ENCODE measurements around the gene SLIT1. TPM values are rescaled to one million over a fixed set of nuclear protein-coding genes. Genes with fewer than 3 reads are reported as not detected.

The SLIT1 gene
- total RNA-seq, 4 donors from 2014 or later: 0.35 to 0.49 TPM; not detected in 2

GRCh38 chr10:97031459-97031858 lies 154.3 kb downstream of the SLIT1 start:
- Histone ChIP-seq H3K36me3 (no peaks in the 10 kb centered on the region), H3K27me3 (no peaks in the 10 kb centered on the region), H3K4me3 (no peak overlapping the region), H3K9me3 (no peaks in the 10 kb centered on the region), H3K4me1 (no peaks in the 10 kb centered on the region), H3K27ac (no peak overlapping the region)
- DNase-seq: no peak
- no peak for TF ChIP-seq POLR2A (IDR thresholded peaks at IDR 0.05)
- TF ChIP-seq, protein P1, sequence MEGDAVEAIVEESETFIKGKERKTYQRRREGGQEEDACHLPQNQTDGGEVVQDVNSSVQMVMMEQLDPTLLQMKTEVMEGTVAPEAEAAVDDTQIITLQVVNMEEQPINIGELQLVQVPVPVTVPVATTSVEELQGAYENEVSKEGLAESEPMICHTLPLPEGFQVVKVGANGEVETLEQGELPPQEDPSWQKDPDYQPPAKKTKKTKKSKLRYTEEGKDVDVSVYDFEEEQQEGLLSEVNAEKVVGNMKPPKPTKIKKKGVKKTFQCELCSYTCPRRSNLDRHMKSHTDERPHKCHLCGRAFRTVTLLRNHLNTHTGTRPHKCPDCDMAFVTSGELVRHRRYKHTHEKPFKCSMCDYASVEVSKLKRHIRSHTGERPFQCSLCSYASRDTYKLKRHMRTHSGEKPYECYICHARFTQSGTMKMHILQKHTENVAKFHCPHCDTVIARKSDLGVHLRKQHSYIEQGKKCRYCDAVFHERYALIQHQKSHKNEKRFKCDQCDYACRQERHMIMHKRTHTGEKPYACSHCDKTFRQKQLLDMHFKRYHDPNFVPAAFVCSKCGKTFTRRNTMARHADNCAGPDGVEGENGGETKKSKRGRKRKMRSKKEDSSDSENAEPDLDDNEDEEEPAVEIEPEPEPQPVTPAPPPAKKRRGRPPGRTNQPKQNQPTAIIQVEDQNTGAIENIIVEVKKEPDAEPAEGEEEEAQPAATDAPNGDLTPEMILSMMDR (IDR thresholded peaks at IDR 0.05): no peak
- intact Hi-C loops (cut with DNase I; ENCODE audit: low total_unique reads): loop anchor here (10.0 kb wide), 1 partner anchor 637 kb away; no protein-coding TSS in a partner anchor

GRCh38 chr10:97030894-97031293 lies 154.9 kb downstream of the SLIT1 start:
- no peak for TF ChIP-seq POLR2A (IDR thresholded peaks at IDR 0.05)
- TF ChIP-seq, protein P1 (IDR thresholded peaks at IDR 0.05): no peak
- DNase-seq: no peak

DNA sequence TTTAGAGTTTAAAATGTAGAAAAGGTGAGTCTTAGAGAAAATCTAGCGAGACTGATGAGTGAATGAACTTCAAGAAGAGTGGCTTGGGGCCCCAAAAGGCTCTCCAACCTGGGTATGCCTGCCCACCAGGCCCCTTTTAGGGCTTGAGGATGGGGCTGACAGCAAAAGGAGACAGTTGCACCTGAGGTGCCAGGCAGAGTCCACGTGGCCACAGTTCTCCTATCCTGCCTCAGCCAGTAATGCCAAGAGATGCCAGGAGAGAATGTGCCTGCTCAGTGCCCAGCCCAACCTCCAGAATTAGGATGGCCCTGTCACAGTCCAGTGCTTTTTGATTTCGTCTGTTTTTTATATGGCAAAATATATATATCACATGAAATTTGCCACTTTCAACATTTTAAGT lies 156.5 kb downstream of the SLIT1 start:
- no peak for DNase-seq
- no peaks in the 10 kb centered on the region for H3K4me1 ChIP-seq
- H3K27ac ChIP-seq: no peak overlapping the region
- no peak overlapping the region for H3K4me3 ChIP-seq
- H3K9me3 ChIP-seq: no peaks in the 10 kb centered on the region
- no peaks in the 10 kb centered on the region for H3K27me3 ChIP-seq
- intact Hi-C loops (cut with DNase I; ENCODE audit: low total_unique reads): no loop called here
- no peaks in the 10 kb centered on the region for H3K36me3 ChIP-seq
- TF ChIP-seq POLR2A (IDR thresholded peaks at IDR 0.05): no peak
- TF ChIP-seq, protein P1 (IDR thresholded peaks at IDR 0.05): no peak

More at GRCh38 chr10:97030894-97031293, 154.9 kb downstream of the SLIT1 start:
- H3K9me3 ChIP-seq: no peaks in the 10 kb centered on the region
- H3K4me3 ChIP-seq: no peak overlapping the region
- H3K36me3 ChIP-seq: no peaks in the 10 kb centered on the region
- no peaks in the 10 kb centered on the region for H3K4me1 ChIP-seq
- no peaks in the 10 kb centered on the region for H3K27me3 ChIP-seq
- intact Hi-C loops (cut with DNase I; ENCODE audit: low total_unique reads): loop anchor here (10.0 kb wide), 1 partner anchor 636 kb away; no protein-coding TSS in a partner anchor
- no peak overlapping the region for H3K27ac ChIP-seq

DNA sequence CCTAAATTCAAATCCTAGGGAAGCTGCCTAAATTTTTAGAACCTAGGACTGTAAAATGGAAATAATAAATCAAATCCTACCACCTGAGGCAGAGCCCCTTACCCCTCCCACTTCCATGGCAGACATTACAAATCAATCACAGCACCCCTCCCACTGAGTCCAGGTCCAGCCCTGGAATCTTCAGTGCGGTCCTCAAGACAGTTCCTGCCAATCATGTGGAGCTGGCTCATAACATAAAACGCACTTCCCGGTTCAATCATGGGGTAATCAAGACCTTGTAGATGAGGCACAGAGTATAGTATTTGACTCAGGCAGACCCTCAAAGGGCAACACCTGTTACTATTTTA lies 157.0 kb downstream of the SLIT1 start:
- intact Hi-C loops (cut with DNase I; ENCODE audit: low total_unique reads): no loop called here
- no peaks in the 10 kb centered on the region for H3K9me3 ChIP-seq
- H3K36me3 ChIP-seq: no peaks in the 10 kb centered on the region
- H3K27ac ChIP-seq: no peak overlapping the region
- H3K4me1 ChIP-seq: no peaks in the 10 kb centered on the region
- DNase-seq: no peak
- no peak for TF ChIP-seq POLR2A (IDR thresholded peaks at IDR 0.05)
- TF ChIP-seq, protein P1 (IDR thresholded peaks at IDR 0.05): no peak
- no peaks in the 10 kb centered on the region for H3K27me3 ChIP-seq
- no peak overlapping the region for H3K4me3 ChIP-seq

GRCh38 chr10:97028126-97028831 lies 157.5 kb downstream of the SLIT1 start:
- Histone ChIP-seq H3K4me3 (no peak overlapping the region), H3K9me3 (no peaks in the 10 kb centered on the region), H3K4me1 (no peaks in the 10 kb centered on the region), H3K27me3 (no peaks in the 10 kb centered on the region), H3K36me3 (no peaks in the 10 kb centered on the region), H3K27ac (no peak overlapping the region)
- no peak for DNase-seq
- TF ChIP-seq, protein P1 (IDR thresholded peaks at IDR 0.05): no peak
- no peak for TF ChIP-seq POLR2A (IDR thresholded peaks at IDR 0.05)
- intact Hi-C loops (cut with DNase I; ENCODE audit: low total_unique reads): no loop called here

All from uterus (tissue), 4 donors.